Activated CD4-positive, alpha-beta T cell treated with anti-CD3 and anti-CD28 coated beads for 48 hours (primary cell): Measurements from ENCODE around the gene RFPL1.
A peak's percentile ranks its signal among the peaks of the same experiment; 100 is the strongest.

Source experiments
- DNase-seq: peaks from one replicate; pipeline ENCODE4 v3.0.0-alpha.2; 2020

Gene RFPL1

DNA sequence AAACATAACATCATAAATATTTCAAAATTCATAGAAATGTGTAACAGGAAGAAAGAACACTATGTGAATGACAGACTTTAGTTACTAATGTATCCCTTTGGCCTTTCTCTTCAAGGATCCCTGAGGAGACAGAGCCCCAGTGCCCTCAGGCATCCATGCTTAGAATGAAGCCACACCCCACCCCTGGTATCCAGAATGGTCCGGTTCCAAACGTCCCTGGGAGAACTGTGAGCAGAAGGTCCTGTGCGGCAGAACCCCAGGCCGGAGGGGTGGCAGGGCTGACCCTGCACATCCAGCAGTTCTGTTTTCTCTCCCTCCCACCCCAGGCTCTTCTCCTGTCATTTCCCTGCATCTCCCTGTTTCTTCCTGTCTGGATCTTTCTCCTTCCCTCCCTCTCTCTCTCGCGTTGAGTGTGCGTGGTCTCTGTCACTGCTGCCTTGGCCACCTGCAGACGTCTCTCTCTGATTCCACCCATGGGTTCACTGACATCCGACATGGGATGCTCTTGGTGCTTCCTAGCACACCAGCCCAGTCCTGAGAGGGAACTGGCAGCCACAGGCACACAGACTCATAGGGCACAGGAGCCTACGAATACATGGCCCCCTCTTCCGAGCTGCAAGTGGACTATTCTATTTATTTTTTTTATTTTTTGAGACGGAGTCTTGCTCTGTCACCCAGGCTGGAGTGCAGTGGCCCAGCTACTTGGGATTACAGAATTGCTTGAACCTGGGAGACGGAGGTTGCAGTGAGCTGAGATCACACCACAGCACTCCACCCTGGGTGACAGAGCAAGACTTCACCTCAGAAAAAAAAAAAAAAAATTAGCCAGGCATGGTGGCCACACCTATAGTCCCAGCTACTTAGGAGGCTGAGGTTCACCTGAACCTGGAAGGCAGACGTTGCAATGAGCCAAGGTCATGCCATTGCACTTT is 5.7 kb downstream of the RFPL1 start:
- DNase-seq: no peak

DNA sequence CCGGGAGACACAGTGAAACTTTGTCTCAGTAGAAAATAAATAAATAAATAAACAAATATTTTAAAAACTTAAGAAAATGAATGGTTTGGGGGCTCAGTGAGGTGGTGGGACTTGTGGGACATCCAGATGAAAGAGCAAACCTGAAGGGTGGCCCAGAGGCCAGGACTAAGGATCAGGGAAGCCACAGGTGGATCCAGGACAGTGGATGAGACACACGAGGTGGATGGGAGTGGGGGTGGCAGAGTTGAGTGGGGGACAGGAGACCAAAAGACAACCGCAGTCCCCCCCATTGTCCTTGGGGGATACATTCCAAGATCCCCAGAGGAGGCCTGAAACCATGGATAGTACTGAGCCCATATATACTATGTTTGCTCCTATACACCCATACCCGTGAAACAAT is 7.1 kb downstream of the RFPL1 start:
- DNase-seq: no peak

DNA sequence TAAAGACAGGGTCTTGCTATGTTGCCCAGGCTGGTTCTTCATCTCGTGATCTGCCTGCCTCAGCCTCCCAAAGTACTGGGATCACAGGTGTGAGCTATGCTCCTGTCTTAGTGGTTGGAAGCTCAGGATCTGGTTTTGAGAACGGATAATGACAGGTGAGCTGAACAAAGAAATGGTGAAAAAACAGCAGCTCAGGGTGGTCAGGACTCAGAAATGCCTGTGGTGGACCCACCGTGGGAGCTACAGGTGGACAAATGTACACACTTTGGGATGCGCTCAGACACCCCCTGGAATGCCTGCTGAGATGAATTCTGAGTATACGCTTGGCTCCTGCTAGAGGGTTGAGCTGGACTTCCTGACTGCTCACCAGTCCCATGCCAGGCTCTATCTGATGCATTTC is 9.5 kb downstream of the RFPL1 start:
- DNase-seq: no peak

DNA sequence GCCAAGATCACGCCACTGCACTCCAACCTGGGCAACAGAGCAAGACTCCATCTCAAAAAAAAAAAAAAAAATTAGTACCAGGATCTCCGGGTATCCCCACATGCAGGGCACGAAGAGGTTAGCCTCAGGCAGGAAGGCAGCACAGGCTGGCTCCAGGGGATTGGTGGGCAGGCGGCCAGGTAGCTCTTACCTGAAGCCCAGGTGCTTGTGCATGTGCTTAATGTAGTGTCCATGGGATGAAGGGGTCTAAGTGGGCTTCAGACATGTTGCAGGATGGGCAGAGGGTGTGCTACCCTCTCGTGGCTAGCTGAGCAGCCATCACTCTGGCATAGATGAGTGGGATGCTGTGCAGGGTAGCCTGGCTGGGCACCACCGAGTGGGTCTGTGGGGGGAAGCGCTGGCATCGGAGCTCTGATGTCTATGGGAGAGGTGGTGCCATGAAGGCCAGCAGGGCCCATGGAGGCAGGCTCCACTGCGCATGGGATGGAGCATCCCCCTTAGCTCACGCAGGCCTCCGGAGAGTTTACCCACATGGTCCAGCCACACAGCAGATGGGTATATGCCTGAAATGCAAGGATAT is 11.0 kb downstream of the RFPL1 start:
- DNase-seq: no peak

DNA sequence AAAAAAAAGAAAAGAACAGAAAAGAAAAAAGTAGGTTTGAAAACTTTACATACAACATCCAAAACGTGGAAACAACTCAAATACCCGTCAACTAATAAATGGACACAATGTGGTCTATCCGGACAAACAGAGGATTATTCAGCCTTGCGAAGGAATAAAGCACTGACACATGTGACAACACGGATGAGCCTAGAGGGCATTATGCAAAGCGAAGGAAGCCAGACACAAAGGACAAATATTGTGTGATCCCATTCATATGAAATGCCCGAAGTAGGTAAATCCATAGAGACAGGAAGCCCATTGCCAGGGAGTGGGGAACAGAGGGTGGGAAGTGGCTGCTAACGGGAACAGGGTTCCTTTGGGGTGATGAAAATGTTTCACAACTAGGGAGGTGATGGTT is 11.8 kb downstream of the RFPL1 start:
- DNase-seq: no peak

DNA sequence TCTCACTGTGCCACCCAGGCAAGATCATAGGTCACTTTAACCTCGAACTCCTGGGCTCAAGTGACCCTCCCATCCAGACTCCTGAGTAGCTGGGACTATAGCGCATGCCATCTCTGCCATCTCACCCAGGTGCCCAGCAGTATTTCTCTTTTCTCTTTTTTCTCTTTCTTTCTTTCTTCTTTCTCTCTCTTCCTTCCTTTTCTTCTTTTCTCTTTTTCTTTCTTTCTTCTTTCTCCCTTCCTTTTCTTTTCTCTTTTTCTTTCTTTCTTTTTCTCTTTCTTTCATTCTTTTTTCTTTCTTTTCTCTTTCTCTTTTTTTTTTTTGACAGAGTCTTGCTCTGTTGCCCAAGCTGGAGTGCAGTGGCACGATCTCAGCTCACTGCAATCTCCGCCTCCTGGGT is 13.5 kb downstream of the RFPL1 start:
- DNase-seq: no peak

DNA sequence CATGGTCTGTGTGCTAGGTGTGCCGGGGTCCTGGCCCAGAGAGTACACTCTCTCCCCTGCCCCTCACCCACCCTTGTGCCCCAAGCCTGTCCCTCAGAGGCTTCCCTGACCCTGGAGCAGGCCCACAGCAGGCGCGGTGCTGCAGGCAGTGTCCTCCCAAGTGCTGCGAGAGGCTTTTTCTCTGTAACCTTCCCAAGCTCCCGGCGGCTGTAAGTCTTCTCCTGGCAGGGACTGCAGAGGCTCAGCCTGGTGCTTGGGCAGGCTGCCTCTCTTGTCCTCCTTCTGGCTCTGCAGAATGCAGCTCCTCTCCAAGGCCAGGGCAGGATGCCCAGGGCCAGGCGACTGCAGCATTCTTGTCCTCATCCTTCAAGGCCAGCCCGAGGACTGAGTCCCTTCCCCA is 15.9 kb downstream of the RFPL1 start:
- DNase-seq: no peak

DNA sequence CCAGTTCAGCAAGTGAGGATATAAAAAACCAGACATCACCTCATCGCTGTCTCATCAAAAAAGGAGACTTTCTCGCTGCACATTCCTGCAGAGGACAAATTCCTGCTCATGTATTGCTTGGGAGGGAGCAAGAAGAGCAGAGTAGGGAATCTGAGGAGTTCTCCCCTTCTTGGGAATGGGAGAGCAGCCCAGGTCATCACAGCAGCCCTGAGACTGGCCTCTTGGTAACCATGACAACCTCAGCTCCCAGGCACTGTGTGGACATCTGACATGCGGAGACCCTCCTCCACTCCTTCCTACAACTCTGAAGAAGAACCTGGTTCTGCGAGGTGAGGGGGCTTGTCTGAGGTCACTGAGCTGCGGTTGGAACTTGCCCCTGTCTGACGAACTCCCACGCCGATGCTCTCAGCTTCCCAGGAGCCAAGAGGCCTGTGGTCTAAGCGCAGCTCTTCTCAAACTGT is 17.9 kb downstream of the RFPL1 start:
- no peak for DNase-seq

DNA sequence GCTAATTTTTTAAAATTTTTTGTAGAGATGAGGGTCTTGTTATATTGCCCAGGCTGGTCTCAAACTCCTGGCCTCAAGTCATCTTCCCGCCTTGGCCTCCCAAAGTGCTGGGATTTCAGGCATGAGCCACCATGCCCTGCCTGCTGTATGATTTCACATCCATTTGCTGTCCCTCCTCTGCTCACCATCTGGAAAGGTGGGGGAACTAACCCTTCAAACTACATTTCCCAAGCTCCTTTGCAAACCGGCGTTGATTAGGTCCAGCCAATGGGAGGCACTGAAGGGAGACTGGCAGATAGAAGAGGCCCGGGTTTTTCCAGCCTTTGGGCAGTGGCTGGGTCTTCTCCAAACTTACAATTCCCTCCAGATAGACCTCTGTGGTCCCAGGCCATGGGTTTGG is 19.3 kb downstream of the RFPL1 start:
- peak; percentile 40 for DNase-seq

DNA sequence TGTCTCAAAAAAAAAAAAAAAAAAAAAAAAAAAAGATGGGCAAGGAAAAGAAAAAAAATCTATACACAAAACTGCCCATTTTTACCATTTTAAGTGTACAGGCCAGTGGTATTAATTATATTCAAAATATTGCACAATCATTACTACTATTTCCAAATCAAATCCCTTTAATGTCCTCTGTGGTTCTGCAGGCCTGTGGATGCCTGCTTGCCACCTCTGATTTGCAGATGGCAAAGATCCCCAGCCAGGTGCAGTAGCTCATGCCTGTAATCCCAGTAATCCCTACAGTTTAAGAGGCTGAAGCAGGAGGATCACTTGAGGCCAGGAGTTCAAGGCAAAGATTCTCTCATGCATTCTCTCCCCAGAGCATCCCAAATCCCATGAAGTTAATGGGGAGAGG is 20.2 kb downstream of the RFPL1 start:
- DNase-seq: no peak

DNA sequence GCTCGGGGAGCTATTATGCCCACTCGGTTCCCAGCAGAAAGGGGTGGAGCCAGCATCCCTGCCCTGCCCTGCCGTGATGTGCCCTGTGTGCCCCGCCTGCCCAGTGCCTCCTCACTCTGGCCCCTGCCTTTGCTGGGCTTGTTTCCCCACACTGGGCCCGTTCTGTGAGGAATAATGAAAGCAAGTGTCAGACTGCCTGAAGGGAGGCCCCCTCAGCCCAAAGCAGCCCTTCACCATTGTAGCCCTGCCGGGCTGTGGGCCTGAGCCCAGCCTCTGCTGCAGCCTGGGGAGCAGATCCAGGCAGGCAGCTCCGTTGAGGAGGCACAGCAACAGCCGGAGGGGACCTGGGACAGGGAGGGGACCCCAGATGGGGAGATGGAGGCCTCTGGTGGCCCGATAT is 21.4 kb downstream of the RFPL1 start:
- no peak for DNase-seq

DNA sequence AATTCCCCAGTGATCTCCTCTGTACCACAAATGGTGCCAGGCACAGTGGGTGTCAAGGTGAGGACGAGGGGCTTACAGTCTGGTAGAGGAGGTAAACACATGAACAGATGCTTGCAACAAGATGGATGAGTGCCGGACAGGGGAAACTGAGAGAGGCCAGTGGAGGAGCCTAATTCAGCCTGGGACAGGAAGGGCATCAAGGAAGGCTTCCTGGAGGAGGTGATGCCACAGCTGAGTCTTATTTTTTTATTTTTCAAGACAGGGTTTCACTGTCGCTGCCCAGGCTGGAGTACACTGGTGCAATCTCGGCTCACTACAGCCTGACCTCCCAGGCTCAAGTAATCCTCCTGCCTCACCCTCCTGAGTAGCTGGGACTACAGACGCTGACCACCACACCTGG is 22.9 kb downstream of the RFPL1 start:
- no peak for DNase-seq

DNA sequence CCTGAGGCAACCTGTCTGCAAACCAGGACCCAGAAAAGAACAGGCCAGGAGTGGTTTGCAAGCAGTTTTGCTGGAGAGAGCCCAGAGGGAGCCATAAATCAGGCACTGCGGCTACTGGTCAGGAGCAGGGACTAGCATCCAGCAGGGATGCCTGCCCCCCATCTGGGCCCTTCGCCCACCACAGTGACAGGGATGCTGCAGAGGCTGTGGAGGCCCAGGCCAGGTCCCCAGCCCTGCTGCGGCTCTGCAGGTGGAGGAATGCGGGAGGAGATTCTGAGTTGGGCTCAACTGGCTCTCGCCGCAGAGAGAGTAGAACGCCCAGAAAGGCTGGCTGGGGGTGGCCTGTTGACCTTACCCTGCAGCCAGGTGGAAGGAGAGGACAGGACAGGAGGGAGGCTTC is 25.2 kb downstream of the RFPL1 start:
- no peak for DNase-seq

DNA sequence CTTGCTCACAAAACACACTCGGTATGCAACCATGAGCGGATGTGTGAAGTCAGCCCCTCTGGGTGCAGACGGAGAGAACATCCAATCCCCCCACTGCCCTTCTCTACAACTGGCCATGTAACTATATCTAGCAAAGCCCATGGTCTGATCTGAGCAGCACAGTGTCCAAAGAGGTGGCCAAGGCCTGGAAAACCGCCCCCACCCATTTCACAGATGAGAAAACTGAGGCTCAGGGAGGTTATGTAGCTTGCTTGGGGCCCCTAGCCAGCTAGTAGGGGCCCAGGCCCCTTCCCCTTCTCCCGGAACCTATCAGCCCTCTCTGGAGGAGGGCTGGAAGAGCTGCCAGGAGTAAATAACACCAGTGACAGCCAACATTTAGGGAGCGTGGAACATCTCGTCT is 26.2 kb downstream of the RFPL1 start:
- no peak for DNase-seq

DNA sequence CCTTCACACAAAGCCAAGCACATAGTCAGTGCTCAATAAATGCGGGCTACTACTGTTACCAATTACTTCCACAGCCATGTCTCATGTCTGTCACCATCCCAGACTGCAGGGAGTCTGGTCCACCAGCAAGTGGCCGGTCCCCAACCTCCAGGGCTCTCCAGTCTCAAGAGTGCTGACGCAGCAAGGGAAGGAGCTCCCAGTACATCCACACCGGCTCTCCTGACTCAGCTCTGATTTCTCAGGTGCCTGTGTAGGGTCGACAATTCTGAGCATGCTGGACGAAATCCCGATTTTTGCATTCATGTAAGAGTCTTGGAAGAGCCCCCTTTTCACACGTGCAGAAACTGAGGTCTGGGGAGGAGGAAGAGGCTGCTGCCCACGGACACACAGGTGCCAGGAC is 31.4 kb downstream of the RFPL1 start:
- no peak for DNase-seq

DNA sequence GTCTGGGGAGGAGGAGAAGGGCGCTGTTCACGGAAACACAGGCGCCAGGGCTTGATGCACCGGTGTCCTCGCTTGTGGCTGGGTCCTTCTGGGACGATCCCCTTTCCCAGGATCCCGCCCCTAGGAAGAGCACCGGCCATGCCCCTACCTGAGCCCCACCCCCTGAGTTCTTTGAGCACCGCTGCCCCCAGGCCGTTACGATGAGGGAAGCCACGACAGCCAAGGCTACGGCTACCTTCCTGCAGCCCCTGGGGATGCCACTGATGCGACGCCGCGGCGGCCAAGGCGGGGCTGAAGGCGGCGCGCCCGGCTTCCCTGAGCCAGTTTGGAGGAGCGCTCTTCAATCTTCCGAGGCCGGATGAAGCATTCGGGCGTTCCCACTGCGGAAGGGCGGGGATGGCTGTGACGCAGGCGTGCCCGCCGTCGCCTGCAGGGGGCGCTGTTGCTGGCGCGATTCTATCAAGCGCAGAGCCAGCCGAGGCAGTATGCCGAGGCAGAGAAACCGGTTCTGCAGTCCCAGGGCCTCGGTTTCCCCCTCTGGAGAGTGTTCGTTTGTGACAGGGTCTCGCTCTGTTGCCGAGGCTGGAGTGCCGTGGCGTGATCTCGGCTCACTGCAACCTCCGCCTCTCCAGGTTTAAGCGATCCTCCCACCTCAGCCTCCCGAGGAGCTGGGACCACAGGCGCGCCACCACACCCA is 31.9 kb downstream of the RFPL1 start:
- peak; percentile 85 for DNase-seq

DNA sequence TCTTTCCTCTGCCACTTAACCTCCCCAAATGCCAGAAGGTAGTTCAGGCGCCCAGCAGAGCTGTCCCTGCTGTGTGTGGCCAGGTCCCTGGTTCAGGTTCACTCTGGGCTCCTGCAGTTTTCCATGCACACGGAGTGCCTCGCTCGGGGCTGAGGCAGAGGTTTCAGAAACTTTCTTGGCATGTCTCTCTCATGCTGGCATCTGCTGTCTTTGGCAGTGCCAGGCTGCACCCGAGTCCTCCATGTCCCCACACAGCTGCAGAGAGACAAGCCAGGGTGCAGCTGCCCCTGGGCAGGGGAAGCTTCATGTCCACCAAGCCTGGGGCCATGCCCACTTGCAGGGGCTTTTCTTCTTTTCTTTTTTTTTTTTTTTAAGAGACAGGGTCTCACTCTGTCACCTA is 34.6 kb downstream of the RFPL1 start:
- DNase-seq: no peak

DNA sequence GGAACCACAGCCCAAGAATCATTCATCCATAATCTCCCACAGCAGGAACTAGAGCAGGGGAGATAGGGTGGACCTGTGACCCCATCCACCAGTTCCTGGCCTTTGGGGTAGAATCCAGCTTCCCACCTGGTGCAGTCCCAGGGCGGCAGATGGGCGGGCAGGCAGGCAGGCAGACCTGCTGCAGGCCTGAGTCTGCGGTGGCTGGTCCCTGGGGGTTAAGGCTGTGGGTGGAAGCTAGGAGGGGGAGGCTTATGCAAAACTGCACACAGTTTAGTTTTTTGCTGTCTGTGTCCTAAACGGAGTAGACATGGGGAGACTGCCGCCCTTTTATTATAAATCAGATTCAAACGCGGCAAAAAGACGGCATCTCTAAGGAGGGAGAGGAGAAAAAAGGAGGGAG is 37.2 kb downstream of the RFPL1 start:
- DNase-seq: no peak

DNA sequence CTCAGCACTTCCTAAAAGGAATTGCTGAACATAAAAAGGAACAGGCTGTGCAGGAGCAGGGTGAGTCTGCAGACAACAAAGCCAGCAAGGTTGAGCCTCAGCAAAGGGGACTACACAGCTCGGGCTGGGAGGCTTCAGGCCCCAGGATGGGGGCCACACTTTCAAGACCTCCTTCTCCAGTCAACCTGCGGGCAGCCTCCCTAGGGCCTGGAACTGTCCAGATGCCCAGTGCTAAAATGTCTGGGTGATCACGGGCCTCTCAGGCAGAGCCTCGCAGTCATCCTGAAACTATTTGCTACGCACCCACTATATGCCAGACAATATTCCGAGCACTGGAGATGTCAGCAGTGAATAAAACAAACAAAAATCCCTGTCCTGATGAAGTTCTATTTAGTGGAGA is 37.7 kb downstream of the RFPL1 start:
- DNase-seq: no peak

DNA sequence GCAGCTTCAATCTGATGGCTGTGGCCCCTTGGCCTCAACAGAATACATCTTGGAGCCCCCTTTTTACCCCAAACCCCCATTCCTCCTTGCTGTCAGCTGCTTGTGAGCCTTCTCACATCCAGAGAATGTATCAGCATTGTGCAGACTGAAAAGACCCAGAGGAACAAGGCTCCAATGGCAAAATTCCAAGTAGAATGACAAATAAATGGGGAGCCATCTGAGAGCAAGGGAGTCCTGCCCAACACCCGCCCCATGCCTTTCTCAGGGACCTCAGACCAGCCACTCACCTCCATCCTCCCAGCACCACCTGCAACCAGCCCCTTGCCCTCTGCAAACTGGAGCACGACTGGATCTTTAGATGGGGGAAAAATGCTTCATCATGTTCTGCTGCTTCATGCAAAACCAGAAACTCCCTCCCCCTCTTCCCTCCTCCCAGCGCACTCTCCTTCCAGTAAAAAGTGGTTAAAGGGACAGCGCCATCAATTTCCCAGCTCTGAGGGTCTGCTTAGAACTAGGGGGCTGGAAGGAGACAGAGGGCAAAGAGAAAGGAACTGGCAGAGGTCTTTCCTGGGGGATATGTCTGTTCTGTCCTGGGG is 39.4 kb downstream of the RFPL1 start:
- DNase-seq: no peak

DNA sequence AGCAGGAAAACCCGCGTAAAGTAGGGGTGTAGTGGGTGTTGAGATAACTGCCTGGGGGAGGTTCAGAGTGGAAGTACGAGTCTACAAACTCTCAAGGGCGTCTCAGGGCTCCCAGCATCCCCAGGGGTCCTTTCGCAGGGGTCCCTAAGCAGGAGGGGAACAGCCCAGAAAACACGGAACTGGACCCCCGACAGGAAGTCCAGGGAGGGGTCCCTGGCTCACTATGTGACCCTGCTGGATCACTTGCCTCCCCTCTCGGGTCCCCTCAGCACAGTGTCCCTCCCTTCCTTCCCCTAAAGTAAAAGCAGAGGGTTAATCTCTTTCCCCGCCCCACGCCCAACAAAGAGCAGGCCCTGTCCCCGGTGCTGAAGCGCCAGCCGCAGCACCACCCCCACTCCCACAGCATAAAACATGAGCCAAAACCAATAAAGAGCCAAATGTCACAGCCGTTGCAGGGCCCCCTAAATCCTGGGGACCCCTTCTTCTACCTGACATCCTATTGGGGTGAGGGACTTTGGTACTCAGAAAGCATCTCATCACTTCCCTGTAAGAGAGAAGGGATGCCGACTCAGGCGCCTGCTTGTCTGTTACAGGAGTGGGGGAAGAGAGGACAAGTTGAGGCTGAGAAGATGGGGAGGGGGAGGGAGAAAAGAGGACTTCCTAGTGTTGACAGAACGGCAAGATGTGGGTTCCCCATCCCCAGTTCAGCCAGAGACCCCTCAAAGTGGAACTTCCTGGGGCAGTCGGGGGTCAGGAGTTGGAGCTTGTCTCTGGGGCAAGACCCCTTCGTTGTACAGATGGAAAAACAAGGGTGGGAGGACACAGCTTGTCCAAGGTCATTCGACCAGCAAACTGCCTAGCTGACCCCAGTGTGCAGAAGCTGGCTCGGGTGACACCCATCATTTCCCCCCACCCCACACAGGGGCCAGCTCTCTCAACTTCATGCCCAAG is 40.2 kb downstream of the RFPL1 start:
- DNase-seq: peak; percentile 56
